GM19351 (cell line): Measurements from ENCODE around the gene ISCU.
"Not testable (repeated sequence)": the region's sequence is repeated elsewhere in the genome, so short reads cannot be mapped to it uniquely, and the experiment has no call there.

Experiments
- ATAC-seq: cut with Tn5 transposase; IDR thresholded peaks from one replicate; pipeline ENCODE4 v1.9.1; 2021; ENCODE audit warnings: mild to moderate bottlenecking, moderate library complexity; ENCODE audit not compliant: unreplicated experiment

ISCU gene

GRCh38 chr12:108616941-108617858 lies 54.8 kb downstream of the ISCU start:
- ATAC-seq = peak; percentile 74

GRCh38 chr12:108618079-108618952 lies 55.9 kb downstream of the ISCU start:
- peak; percentile 53 for ATAC-seq

GRCh38 chr12:108618953-108619274 lies 56.5 kb downstream of the ISCU start:
- not testable (repeated sequence) for ATAC-seq
